Fibroblast of mammary gland (primary cell): ENCODE data around the gene RNF38.
"Not testable (repeated sequence)": the region's sequence is repeated elsewhere in the genome, so short reads cannot be mapped to it uniquely, and the experiment has no call there.

Experiments
- DNase-seq: peaks from one replicate; pipeline ENCODE4 v3.0.0-alpha.2; 2010; ENCODE audit warnings: low read depth
- H3K4me3 ChIP-seq: 2 replicates; pipeline ENCODE4 v1.5.1; 2011; ENCODE audit warnings: low read depth, mild to moderate bottlenecking, low read length, moderate library complexity; ENCODE audit not compliant: control insufficient read depth
- TF ChIP-seq, protein P1 (sequence below): conservative IDR thresholded peaks from 2 replicates; pipeline ENCODE4 v1.5.1; 2011; ENCODE audit warnings: low read depth, low read length, inconsistent platforms; ENCODE audit not compliant: control insufficient read depth, insufficient read depth

Gene RNF38

DNA sequence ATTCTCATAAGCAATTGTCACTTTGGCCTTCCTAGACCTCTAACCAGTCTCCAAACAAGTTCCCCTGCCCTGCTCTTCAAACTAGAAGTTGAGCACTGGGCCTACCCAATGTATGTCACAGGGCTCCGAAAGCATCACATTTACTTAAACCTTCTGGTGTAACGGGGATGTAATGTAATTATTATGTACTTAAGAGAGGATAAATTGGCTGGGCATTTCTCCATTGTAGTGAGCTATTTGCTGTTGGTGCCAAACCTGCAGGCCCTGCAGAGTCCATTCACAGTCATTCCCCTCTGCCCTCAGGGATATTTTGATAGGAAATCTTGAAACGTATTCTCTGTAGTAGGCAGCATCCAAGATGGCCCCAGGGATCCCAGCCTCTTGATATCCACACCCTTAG is 77.6 kb downstream of the RNF38 start:
- TF ChIP-seq, protein P1, sequence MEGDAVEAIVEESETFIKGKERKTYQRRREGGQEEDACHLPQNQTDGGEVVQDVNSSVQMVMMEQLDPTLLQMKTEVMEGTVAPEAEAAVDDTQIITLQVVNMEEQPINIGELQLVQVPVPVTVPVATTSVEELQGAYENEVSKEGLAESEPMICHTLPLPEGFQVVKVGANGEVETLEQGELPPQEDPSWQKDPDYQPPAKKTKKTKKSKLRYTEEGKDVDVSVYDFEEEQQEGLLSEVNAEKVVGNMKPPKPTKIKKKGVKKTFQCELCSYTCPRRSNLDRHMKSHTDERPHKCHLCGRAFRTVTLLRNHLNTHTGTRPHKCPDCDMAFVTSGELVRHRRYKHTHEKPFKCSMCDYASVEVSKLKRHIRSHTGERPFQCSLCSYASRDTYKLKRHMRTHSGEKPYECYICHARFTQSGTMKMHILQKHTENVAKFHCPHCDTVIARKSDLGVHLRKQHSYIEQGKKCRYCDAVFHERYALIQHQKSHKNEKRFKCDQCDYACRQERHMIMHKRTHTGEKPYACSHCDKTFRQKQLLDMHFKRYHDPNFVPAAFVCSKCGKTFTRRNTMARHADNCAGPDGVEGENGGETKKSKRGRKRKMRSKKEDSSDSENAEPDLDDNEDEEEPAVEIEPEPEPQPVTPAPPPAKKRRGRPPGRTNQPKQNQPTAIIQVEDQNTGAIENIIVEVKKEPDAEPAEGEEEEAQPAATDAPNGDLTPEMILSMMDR: no peak
- DNase-seq: no peak
- no peak overlapping the region for H3K4me3 ChIP-seq

DNA sequence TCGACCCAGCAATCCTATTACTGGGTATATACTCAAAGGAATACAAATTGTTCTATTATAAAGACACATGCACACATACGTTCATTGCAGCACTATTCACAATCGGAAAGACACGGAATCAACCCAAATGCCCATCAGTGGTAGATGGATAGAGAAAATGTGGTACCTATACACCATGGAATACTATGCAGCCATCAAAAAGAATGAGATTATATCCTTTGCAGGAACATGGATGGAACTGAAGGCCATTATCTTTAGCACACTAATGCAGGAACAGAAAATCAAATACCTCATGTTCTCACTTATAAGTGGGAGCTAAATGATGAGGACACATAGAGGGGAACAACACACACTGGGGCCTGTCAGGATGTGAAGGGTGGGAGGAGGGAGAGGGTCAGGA is 78.2 kb downstream of the RNF38 start:
- DNase-seq, H3K4me3 ChIP-seq: not testable (repeated sequence)

DNA sequence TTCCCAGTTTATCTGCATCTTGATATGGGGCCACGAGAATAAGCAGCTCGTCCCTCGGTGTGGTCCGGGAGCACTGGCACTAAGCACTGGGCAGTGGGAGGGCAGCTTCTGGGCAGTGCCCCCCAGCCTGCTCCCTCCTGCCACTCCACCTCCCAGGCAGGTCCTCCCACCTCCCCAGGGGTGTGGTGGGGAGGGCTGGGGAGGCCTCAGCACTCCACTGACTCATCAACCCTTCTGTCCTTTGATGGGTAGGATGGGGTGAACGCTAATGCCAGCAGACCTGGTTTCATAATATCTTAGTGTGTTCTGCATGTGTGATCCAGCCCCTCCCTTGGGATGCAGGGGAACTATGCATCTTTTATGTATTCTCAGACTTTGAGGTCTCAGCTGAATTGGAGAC is 79.6 kb downstream of the RNF38 start:
- TF ChIP-seq, protein P1: no peak
- H3K4me3 ChIP-seq: no peak overlapping the region
- peak; percentile 25 for DNase-seq

DNA sequence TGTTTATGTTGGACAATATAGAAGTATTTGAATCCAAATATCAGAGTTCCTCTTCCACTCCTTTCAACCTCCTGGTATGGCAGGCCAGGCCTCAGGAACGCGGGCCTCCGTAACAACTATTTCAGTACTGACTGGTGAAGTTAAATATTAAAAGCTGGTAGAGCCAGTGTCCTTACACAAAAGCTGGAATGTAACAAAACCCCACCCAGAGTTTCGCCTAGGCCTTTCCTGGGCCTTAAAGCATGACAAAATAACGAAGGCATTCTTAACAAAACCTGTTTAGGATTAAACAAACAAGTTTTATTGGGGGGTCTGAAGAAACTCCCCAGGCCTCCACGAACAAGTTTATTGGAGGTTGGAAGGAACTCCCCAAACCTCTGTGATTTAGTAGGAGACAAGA is 80.3 kb downstream of the RNF38 start:
- no peak for DNase-seq
- no peak overlapping the region for H3K4me3 ChIP-seq
- TF ChIP-seq, protein P1: no peak

DNA sequence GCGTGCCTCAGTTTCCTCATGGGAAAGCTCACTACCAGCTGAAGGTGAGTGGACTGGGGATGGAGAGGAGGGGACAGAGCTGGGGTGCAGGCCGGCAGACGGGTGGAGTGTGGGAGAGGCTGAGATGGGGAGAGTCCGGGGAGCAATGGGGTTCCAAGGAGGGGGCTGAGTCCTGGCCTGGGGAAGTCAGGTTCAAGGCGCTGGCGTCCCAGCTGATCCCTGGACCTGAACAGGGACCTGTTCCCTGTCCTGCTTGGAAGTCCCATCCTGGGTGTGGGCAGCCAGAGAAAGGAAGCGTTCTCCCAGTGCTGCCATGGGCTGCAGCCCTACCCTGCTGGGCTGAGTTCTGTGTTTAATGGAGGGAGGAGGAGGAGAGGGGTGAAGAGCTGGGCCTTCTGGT is 80.9 kb downstream of the RNF38 start:
- no peak for DNase-seq
- TF ChIP-seq, protein P1: no peak
- no peak overlapping the region for H3K4me3 ChIP-seq

DNA sequence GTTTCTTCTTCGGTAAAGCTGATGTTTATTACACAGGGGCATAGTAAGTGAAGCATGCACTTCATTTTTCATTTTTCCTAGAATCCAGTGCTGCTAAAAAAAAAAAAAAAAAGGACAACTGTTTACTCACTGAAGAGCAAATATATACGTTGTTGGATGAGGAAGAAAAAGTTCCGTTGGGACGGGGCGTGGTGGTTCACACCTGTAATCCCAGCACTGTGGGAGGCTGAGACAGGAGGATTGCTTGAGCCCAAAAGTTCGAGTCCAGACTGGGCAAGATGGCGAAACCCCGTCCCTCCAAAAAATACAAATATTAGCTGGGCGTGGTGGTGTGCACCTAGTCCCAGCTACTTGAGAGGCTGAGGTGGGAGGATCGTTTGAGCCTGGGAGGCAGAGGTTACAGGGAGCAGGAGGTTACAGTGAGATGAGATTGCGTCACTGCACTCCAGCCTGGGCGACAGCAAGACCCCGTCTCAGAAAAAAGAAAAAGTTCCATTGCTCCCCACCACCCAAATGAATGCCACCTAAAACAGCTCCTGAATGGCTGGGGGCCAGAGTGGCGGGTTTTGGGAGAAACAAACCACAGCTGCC is 81.8 kb downstream of the RNF38 start:
- DNase-seq: no peak
- TF ChIP-seq, protein P1: no peak
- no peak overlapping the region for H3K4me3 ChIP-seq

DNA sequence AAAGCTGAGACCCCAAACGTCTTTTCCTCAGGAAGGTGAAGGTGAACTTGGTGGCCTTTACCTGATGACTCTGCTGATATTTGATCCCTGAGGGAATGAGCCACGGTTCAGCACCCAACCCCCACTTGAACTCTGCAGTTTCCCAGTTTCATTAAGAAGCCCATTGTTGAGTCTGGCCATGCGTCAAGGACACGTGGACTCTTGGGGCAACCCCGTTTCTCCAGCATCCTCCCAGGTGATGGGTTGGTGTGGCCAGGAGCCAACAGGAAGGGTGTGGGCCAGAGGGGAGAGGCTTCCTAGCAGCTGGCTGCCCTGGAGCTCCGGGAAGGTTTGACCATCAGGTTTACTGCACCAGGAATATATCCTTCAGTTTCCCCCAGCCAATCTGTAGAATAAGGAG is 82.3 kb downstream of the RNF38 start:
- TF ChIP-seq, protein P1: no peak
- no peak for DNase-seq
- no peak overlapping the region for H3K4me3 ChIP-seq
